SU-DHL-6 (cell line): ENCODE measurements around the gene PDE3B.
"Not testable (repeated sequence)": the region's sequence is repeated elsewhere in the genome, so short reads cannot be mapped to it uniquely, and the experiment has no call there.

Experiments used
- CTCF ChIP-seq: fragments of 200-600 bp; sonication (generic); IDR thresholded peaks from one replicate; pipeline ENCODE4 v1.5.1; 2017; ENCODE audit warnings: antibody characterized with exemption, mild to moderate bottlenecking, low read length, moderate library complexity; ENCODE audit not compliant: insufficient read depth, poor library complexity, severe bottlenecking
- EZH2phosphoT487 ChIP-seq: fragments of 200-600 bp; sonication (generic), shearing (Covaris generic); conservative IDR thresholded peaks from 2 replicates; pipeline ENCODE4 v1.6.1; 2018; ENCODE audit warnings: mild to moderate bottlenecking, antibody characterized with exemption, low read length, moderate library complexity, mixed read lengths

GRCh38 chr11:14684234-14684915, 40.8 kb downstream of the PDE3B start:
- TF ChIP-seq CTCF, EZH2phosphoT487: not testable (repeated sequence)
